GM12891 (cell line): ENCODE results near the gene CCDC6.

ENCODE experiments used
- PAX5 ChIP-seq: IDR thresholded peaks from 2 replicates; pipeline ENCODE4 v1.6.1; 2011; ENCODE audit warnings: low read length, moderate library complexity, mild to moderate bottlenecking; ENCODE audit not compliant: insufficient read depth, severe bottlenecking
- POLR2A ChIP-seq: IDR thresholded peaks from 2 replicates; pipeline ENCODE4 v1.6.1; 2011; ENCODE audit warnings: low read depth, low read length, control low read depth
- POLR2AphosphoS5 ChIP-seq: IDR thresholded peaks from 2 replicates; pipeline ENCODE4 v1.6.1; 2011; ENCODE audit warnings: low read depth, low read length, control low read depth
- POU2F2 ChIP-seq: IDR thresholded peaks from 2 replicates; pipeline ENCODE4 v1.6.1; 2011; ENCODE audit warnings: low read depth, mild to moderate bottlenecking, control low read depth, low read length, moderate library complexity
- SPI1 ChIP-seq: IDR thresholded peaks from 2 replicates; pipeline ENCODE4 v1.6.1; 2011; ENCODE audit warnings: low read depth, low read length, control low read depth
- TAF1 ChIP-seq: IDR thresholded peaks from 2 replicates; pipeline ENCODE4 v1.6.1; 2011; ENCODE audit warnings: low read depth, low read length, control low read depth

DNA sequence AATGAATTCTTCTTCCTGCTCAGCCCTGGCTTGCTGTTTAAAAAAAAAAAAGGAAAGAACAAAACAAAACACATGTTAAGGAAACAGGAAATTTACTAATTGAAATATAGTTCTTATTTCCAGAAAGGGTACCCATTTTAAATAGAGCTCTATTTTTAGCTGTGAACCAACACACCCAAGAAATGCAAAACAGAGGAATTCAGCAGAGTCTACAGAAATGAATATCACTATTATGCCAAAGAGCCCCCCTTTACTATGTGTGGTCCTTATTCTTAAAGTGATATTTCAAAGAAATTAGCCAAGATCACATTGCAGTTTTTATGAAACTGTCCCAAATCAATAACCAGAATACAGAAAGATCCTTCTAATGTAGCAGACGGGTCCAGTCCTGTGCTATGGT, 53.7 kb downstream of the CCDC6 start:
- TF ChIP-seq POLR2AphosphoS5 (no peak), TAF1 (no peak), POLR2A (no peak), POU2F2 (no peak), PAX5 (no peak), SPI1 (no peak)
